T follicular helper cell (primary cell): ENCODE measurements around the gene FCRL2.
"Not testable (repeated sequence)": the region's sequence is repeated elsewhere in the genome, so short reads cannot be mapped to it uniquely, and the experiment has no call there.

Source experiments
- DNase-seq: peaks from one replicate; pipeline ENCODE4 v3.0.0-alpha.2; 2020; ENCODE audit warnings: low read depth

Gene FCRL2

DNA sequence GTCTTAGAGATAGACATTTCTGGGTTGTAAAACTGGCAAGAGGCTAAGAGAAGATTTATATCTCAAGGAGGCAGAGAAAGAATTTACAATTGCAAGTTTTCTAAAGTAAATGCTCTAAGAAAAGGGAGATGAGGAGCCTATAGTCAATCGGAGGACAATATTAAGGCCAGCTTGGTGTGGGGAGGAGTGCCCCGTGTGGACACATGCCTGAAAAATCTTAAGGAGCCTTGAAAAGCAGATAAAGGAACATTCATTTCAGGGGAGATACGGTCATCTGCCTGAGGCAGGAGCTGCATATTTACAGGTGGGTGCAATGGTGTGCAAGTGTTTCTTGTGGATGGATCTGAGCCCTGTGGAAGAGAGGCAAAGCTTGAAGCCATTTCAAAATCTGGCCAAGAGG, 25.6 kb downstream of the FCRL2 start:
- DNase-seq = no peak

DNA sequence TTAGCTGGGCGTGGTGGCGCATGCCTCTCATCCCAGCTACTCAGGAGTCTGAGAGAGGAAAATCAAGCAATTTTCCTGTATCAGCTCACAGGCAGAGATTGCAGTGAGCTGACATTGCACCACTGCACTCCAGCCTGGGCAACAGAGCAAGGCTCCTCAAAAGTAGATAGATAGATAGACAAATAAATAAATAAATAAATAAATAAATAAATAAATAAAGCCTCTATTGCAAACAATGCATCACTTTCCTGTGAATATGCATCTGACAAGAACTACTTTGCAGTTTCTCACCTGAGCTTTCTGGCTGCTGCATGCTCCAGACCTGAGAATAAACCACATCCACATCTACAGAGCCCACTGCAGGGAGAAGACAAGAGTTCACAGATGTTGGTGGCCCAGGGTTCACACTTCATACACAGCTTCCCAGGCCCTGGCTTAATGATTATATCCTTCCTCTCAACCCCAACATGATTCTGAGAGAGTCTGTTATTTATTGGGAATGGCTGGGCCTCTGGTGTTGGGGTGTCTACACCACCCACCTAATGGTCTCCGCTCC, 28.6 kb downstream of the FCRL2 start:
- no peak for DNase-seq

DNA sequence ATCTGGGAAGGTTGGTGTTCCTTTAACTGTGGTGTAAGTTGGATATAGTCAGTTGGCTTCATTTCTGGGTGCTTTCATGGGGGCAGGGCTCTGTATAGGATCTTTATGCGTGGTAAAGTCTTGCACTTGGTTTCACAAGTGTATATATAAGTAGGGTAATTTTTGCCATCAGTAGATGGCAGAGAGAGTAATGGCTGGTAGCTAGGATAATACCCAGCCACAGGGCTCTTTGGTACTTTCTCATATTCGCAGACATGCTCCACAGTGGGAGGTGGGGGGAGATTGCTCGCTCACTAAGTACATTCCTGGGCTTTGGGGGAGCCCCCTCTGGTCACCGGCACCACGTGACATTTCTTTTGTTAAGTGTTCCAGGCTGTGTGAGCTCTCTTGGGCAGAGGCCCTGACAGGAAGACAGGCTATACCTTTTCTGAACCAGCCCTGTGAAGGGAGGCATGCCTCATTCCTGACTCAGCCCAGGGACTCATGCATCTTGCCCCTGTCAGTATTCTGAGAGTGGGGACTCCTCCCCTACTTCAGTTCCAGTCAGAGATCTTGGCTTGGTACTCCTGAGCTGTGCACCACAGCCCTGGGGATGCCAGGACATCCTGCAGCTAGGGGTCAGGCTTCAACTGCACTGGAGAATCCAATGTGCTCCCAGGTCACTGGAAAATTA, 37.6 kb downstream of the FCRL2 start:
- no peak for DNase-seq

DNA sequence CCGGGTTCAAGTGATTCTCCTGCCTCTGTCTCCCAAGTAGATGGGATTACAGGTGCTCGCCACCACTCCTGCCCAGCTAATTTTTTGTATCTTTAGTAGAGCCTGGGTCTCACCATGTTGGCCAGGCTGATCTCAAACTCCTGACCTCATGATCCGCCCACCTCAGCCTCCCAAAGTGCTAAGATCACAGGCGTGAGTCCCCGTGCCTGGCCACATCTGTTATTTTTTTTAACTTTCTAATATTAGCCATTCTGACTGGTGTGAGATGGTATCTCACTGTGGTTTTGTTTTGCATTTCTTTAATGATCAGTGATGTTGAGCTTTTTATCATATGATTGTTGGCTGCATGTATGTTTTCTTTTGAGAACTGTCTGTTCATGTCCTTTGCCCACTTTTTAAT, 40.9 kb downstream of the FCRL2 start:
- not testable (repeated sequence) for DNase-seq

DNA sequence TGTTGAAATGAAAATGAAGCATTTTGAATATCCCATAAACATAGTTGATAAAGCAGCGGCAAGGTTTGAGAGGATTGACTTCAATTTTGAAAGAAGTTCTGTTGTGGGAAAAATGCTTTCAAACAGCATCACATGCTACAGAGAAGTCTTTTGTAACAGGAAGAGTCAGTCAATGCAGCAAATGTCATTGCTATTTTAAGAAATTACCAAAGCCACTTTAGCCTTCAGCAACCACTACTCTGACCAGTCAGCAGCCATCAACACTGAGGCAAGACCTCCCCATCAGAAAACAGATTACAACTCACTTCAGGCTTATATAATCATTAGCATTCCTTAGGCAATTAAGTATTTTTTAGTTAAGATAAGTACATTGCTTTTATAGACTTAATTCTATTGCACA, 42.6 kb downstream of the FCRL2 start:
- no peak for DNase-seq

DNA sequence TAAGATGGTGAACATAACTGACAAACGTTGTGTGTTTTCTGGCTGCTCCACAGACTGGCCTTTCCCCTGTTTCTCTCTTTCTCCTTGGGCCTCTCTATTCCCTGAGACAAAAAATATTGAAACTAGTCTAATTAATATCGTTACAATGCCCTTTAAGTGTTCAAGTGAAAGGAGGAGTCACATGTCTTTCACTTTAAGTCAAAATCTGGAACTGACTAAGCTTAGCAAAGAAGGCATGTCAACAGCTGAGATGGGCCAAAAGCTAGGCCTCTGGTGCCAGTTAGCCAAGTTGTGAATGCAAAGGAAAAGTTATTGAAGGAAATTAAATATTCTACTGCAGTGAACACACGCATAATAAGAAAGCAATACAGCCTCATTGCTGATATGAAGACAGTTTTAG, 44.2 kb downstream of the FCRL2 start:
- DNase-seq = no peak

DNA sequence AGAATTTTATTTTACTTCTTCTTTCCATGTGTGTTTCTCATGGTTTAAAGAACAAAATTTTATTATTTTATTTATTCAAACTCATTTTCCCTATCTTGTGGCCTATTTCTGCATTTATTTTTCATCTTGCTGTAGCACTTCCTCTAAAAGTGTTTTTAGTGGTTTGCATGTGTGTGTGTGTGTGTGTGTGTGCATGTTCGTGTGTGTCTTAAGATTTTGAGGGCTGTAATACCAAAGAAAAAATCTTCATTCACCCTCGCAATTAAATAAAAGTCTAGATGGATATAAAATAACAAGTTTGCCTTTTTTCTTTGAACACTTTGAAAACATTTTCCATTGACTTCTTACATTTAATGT, 51.7 kb downstream of the FCRL2 start:
- DNase-seq = no peak

DNA sequence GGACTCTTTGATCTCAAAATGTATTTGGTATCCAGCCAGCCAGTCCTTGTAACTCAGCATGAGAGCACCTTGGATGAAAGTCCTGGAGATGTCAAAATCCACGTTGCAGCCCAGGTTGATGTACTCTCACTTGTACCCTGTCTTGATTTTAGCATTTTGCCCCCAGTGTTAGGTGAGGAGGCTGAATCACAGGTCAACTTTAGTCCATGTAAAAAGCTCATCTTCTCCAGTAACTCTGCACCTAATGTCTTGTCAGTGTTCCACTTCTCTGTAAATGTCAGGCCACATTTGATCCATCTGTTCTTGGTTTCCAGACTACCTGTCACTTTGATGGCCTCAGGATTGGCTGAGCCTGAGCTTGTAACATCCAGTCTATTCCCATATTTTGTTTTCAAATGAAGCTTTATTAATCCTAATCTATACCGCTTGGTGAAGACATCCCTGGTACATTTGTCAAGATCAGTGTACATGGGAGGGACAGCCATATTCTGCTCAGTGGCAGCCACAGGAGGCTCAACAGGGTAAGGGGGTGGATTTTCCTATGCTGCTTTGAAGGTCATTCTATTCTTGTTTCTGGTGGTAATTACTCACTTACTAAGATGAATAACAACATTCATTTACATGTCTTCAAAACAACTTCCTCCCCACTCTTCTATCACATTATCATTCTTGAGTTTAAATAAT, 52.3 kb downstream of the FCRL2 start:
- no peak for DNase-seq

DNA sequence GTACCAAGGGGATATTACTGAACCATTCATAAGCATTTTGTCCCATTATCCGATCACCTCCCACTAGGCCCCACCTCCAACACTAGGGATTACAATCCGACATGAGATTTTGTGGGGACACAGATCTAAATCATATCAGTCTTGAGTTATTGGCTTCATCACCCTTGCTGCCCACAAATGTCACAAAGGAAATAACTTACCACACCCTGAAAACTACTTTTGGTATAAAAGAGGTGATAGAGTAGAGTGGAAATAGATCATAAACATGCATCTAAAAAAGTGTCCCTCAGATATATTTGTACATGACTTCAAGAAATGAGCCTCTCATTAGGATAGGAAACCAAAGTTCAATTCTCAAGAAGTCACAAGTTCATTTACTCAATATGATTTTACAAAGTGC, 53.8 kb downstream of the FCRL2 start:
- no peak for DNase-seq

DNA sequence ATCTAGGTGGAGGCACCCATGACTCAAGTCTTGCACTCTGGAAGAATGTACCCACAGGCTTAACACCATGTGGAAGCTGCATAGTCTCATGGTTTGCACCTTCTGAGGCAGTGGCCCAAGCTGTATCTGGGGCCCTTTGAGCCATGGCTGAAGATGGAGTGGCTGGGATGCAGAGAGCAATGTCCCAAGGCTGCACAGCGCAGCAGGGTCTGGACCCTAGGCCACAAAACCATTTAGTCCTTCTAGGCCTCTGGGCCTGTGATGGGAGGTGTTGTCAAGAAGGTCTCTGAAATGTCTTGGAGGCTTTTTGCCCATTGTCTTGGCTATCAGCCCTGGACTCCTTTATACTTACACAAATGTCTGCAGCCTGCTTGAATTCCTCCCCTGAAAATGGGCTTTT, 54.9 kb downstream of the FCRL2 start:
- DNase-seq = no peak

DNA sequence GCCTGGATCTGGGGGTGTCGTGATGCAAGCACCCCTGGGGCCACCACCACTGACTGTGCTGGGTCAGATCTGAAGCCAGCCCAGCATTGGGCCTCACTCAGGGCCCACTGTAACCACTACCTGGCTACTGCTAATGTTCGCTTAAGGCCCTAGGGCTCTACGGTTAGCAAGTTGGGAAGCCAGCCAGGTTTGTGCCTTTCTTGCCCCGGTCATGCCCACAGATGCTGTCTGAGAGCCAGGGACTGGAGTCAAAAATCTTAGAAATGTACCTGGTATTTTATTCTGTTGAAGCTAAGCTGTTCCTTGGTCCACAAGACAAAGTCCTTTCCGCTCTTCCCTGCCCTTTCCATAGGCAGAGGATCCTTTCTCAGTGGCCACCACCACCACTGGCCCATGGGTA, 61.2 kb downstream of the FCRL2 start:
- no peak for DNase-seq

DNA sequence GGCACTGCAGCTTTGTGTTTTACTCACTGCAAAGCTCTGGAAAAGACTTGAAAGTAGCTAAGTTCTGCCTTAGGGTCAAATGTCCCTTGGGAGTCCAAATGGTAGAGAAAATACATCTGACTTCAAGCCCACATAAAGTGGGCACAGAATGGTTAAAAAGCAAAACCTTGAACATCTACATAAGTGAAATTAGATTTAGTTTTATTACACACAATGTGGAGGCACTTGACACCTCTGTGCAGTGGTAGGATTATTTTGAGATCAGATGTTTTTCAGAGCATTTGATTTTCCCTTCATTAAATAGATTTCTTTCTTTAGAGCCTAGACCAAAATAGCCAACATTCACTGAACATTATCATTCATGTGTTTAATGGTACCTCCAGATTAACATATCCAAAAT, 65.1 kb downstream of the FCRL2 start:
- DNase-seq = no peak

DNA sequence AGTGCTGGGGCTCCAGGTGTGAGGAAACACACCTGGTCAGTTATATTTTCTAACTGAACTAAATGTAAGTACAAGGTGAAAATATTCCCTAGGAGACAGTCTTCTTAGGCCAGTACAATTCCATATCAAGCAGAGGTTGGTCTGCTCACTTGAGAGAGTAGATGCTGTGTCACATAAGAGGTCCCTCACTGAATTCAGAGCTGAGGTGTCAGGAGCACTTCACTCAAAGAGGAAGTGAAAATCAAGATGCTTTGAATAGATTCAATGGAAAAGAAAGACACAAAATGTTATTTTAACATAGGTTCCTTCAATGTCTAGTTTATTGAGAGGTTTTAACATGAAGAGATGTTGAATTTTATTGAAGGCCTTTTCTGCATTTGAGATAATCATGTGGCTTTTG, 72.1 kb downstream of the FCRL2 start:
- no peak for DNase-seq

DNA sequence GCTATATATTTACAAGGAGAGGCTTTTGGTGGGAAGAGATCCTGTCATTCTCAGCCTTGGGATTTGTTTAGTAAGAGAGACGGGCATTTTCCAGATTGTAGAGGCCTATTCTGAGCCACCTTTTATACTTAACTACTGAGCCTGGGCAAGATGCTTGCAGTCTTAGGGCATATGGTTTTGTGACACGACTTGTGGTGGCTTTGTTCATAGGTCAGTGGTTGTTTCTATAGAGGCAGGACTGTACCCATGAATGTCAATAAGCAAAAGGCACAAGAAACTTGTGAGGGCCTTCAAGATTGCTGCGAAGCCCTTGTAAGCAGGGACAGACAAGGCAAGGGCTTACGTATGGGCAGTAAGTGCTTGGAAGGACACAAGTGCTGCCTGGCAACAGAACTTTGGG, 73.0 kb downstream of the FCRL2 start:
- DNase-seq = no peak

DNA sequence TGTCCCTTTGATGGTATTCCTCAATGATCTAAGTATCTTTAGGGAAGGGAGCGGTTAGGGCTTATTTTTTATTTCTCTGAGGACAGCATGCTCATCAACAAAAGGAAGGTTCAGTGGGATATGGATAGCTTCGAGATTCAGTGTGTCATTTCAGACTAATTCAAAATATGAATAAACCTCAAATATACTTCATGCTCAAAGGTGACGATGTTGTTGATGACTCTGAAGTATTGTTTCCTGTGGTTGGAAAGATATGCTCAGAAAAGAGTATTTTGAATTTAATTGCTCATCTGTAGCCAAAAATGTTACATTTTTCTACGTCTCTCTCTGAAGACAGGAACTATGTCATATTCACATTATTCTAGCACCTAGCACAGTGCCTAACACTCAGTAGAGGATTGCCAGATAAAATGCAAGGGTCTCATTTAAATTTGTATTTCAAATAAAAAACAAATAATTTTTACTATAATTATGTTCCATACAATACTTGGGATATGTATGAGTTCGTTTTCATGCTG, 74.6 kb downstream of the FCRL2 start:
- DNase-seq = no peak

DNA sequence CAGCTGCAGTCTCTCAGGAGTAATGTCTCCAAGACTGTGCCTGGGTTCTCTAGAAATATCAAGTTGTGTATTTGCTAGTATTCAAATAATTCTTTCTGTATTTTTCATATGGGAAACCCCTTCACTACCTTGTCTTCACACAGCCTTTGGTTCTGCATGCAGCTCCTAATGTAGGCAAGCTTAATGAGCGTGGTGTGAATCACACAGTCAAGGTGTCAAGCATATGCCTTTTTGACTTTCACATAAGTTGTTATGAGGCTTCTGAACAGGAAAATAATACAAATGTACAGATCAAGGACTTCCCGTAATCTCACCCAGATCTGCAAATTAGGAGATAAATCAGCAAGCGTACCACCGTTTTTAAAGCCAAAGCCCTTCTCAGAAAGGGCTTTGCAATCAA, 76.2 kb downstream of the FCRL2 start, which contains the start of gene FCRL3:
FCRL3 (minus strand) TSS at position 38 of the 400 bp plus-strand sequence. CDS start 280 bp downstream, outside the sequence.
- no peak for DNase-seq

DNA sequence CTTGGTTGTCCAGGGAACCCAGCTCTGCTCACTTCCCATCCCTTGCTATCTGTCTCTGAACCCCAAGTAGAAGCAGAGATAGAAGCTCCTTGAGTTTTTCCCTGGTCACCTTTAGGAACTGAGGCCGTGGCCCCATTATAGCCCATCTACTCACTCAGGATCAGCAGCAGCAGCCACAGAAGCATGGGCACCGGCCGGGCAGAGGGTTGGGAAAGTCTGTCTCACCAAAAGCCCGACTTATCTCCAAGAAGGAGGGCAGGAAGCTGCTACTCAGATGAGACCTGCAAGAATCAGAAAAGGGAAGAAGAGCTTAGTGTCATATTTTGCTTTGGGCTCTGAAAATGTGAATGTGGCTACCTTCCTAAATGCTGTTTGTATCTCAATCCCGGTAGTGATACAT, 76.6 kb downstream of the FCRL2 start:
- DNase-seq = no peak

DNA sequence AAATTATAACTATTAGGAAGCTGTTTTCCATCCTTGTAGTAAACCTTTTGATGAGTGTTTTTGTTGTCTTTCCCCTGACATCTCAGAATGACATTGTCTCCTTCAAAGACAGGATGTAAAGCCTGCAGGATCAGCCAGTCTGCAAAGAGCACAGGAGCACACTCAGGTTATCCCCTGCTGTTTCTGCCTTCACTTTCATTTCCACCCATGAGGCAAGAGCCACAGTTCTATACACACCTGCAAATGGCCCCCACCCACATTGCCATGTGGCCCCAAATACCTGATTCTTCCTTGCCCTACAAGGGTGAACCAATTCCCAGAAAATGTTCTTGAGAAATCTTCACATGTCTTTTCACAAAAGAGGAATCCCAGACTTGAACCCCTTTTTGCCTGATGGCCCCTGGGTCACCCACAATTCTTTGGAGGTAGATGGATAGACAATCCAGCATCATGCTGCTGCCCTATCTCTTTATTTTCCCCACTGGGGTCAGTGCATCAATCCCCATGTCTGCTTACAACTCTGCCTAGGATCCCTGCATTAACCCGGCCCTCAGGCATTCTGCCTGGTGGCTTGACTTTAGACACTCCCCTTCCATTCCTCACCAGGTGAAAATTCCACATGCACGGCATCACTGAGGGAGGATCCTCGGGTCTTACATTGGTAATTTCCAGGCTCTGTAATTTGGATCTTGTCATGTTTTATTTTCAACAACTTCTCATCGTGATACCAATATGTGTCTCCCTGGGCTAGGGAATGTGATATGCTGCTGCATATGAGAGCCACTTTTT, 79.0 kb downstream of the FCRL2 start:
- DNase-seq = no peak

DNA sequence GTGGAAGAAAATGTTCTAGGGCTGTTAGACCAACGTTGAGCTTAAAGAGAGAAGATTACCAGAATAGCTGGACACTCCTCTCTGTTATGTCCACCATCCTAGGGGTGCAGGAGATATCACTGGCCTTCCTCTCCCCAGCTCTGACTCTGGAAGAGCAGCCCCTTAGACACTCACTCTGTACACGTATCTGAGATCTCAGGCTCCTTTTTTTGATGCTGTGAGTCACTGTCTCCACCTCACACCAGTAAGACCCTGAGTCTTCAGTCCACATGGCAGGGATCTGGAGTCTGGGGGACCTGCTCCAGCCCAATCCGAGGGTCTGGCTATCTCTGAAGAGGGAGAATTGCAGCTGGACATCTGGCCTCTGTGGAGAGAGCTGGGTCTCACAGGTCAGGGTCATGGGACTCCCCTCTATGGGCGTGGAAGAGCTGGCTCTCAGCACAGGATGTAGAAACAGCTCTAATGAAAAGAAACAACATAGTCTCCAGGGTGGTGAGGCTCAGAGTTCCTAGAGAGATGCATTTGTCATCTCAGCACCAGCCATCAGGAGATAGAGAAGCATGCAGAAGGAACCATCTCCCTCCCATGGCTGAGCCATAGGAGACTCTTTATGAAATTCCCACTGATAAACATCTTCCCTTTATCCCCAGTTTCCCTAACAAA, 79.8 kb downstream of the FCRL2 start:
- DNase-seq = no peak
